ENCODE results near the gene MCUB. TPM values are rescaled to one million over a fixed set of nuclear protein-coding genes. Genes with fewer than 3 reads are reported as not detected.

The MCUB gene
- total RNA-seq, 1 donor from 2014 or later, result 29.2 TPM

DNA sequence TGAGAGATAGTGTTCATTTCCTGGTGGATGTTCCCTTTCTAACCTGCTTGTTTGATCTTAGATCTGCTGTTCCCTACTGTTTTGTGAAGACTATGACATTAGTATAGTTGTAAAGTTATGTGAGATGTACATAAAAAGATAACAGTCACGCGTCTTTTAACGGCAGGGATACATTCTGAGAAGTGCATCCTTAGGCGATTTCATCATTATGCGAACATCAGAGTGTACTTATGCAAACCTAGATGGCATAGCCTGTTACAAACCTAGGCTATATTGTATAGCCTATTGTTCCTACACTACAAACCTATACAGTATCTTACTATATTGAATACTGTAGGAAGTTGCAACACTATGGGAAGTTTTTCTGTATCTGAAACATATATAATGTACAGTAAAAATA is 50.4 kb downstream of the MCUB start:
- Histone ChIP-seq H3K36me3 (ENCODE audit: control insufficient read depth, insufficient read depth, low read length) (no peaks in the 10 kb centered on the region), H3K4me3 (ENCODE audit: low read depth, low read length) (no peak overlapping the region), H3K27me3 (ENCODE audit: control insufficient read depth, insufficient read depth, low read length) (no peaks in the 10 kb centered on the region)
- DNase-seq (ENCODE audit: low read depth), result no peak
- TF ChIP-seq, protein P1, sequence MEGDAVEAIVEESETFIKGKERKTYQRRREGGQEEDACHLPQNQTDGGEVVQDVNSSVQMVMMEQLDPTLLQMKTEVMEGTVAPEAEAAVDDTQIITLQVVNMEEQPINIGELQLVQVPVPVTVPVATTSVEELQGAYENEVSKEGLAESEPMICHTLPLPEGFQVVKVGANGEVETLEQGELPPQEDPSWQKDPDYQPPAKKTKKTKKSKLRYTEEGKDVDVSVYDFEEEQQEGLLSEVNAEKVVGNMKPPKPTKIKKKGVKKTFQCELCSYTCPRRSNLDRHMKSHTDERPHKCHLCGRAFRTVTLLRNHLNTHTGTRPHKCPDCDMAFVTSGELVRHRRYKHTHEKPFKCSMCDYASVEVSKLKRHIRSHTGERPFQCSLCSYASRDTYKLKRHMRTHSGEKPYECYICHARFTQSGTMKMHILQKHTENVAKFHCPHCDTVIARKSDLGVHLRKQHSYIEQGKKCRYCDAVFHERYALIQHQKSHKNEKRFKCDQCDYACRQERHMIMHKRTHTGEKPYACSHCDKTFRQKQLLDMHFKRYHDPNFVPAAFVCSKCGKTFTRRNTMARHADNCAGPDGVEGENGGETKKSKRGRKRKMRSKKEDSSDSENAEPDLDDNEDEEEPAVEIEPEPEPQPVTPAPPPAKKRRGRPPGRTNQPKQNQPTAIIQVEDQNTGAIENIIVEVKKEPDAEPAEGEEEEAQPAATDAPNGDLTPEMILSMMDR (IDR thresholded peaks at IDR 0.05; ENCODE audit: insufficient read depth, low read length, poor library complexity, severe bottlenecking), result no peak

DNA sequence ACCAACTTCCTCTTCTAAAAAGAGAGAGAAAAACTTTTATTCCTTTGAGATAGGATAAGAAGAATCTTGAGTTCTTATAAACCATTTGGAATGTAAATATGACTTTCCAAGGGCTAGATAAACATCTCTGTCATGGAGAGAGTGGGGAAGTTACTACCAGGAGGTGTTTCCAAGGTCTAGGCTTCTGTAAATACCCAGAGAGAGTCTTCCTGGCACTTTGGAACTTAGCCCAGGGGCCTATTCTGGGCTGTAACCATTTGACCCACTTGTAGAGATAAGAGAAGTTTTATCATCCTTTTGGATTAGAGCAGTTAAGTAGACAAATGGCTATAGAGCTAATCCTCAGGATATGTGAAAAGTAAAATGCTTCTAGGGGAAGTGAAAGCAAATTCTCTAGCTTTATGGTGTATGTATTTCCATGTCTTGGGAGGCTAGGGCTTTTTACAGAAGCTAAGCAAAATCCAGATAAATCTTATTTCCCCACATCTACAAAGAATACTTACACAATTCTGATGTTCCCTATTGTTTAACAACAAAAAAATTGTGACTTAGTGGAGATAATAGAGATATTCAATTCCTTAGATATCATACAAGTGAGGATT is 51.1 kb downstream of the MCUB start:
- DNase-seq (ENCODE audit: low read depth), result no peak

DNA sequence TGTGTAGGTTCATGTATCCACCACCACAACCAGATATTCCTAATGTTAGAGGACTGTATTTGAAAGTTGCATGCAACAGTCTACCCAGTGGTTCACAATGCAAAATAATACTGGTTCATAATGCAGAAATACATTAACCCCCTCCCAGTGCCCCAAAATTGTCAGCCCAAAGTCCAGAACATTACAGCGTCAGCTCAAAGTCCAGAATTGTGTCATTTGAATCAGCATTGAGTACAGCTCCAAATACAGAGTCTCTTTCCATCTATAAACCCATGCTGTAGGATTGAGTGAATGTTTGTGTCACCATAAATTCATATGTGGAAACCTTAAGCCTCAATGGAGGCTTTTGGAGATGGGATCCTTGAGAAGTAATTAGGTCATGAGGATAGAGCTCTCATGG is 54.0 kb downstream of the MCUB start:
- DNase-seq (ENCODE audit: low read depth), result no peak
- no peak overlapping the region for H3K4me3 ChIP-seq (ENCODE audit: low read depth, low read length)
- H3K36me3 ChIP-seq (ENCODE audit: control insufficient read depth, insufficient read depth, low read length), result no peaks in the 10 kb centered on the region
- TF ChIP-seq, protein P1 (IDR thresholded peaks at IDR 0.05; ENCODE audit: insufficient read depth, low read length, poor library complexity, severe bottlenecking), result no peak
- H3K27me3 ChIP-seq (ENCODE audit: control insufficient read depth, insufficient read depth, low read length), result no peaks in the 10 kb centered on the region

More for the DNA sequence above, 51.1 kb downstream of the MCUB start:
- Histone ChIP-seq H3K4me3 (ENCODE audit: low read depth, low read length) (no peak overlapping the region), H3K27me3 (ENCODE audit: control insufficient read depth, insufficient read depth, low read length) (no peaks in the 10 kb centered on the region), H3K36me3 (ENCODE audit: control insufficient read depth, insufficient read depth, low read length) (no peaks in the 10 kb centered on the region)
- TF ChIP-seq, protein P1 (IDR thresholded peaks at IDR 0.05; ENCODE audit: insufficient read depth, low read length, poor library complexity, severe bottlenecking), result no peak

DNA sequence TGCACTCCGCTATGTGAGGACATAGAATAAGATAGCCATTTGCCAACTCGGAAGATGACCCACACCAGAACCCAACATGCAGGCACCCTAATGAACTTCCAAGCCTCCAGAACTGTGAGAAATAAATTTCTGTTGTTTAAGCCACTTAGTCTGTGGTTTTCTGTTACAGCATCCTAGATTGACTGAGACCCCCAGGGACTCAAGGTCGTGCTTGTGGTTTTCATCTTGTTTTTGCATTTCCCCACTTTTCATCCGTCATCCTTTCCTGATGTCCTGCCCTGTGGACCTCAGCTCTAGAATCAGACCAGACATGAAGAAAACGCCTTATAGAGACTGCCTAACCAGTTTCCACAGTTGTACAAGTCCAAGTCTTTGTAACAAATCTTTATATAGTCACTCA is 54.4 kb downstream of the MCUB start:
- Histone ChIP-seq H3K36me3 (ENCODE audit: control insufficient read depth, insufficient read depth, low read length) (no peaks in the 10 kb centered on the region), H3K4me3 (ENCODE audit: low read depth, low read length) (no peak overlapping the region), H3K27me3 (ENCODE audit: control insufficient read depth, insufficient read depth, low read length) (no peaks in the 10 kb centered on the region)
- DNase-seq (ENCODE audit: low read depth), result no peak
- TF ChIP-seq, protein P1 (IDR thresholded peaks at IDR 0.05; ENCODE audit: insufficient read depth, low read length, poor library complexity, severe bottlenecking), result no peak

DNA sequence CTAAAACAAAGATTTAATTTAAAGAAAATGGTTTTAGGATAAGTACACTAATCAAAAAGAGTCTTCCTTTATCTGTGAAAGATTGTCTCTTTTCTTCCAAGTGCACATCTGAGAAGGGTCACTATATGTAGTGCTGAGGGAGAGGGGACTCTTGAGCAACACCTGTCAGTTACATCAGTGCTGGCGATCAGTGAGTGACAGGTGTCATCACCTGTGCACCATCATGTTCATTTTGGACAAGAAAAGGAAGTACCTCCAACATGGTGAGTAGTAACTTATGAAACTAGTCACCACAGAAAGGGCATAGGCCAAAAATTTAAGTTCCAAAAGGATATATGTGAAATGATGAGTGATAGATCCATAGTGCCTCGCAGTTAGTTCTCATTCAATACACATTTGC is 55.7 kb downstream of the MCUB start:
- Histone ChIP-seq H3K36me3 (ENCODE audit: control insufficient read depth, insufficient read depth, low read length) (no peaks in the 10 kb centered on the region), H3K27me3 (ENCODE audit: control insufficient read depth, insufficient read depth, low read length) (no peaks in the 10 kb centered on the region), H3K4me3 (ENCODE audit: low read depth, low read length) (no peak overlapping the region)
- DNase-seq (ENCODE audit: low read depth), result no peak
- TF ChIP-seq, protein P1 (IDR thresholded peaks at IDR 0.05; ENCODE audit: insufficient read depth, low read length, poor library complexity, severe bottlenecking), result no peak

DNA sequence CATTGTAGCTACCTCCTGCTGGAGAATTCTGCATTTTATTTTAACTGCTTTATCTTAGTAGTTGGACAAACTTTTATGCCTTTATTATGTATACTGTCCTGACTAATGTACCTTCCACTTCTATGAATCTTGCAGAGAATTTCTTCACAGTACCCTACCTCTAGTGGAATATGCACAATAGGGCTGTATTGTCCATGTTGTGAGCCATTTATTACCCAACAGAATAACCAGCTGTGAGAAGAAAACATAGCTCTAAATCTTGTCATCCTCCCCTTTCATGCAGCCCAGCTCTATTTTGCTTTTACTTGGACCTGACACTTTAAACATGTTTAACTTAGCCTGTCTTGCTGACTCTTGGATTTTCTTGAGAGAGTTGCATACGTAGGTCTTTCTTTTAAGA is 56.2 kb downstream of the MCUB start:
- Histone ChIP-seq H3K27me3 (ENCODE audit: control insufficient read depth, insufficient read depth, low read length) (no peaks in the 10 kb centered on the region), H3K36me3 (ENCODE audit: control insufficient read depth, insufficient read depth, low read length) (no peaks in the 10 kb centered on the region), H3K4me3 (ENCODE audit: low read depth, low read length) (no peak overlapping the region)
- DNase-seq (ENCODE audit: low read depth), result no peak
- TF ChIP-seq, protein P1 (IDR thresholded peaks at IDR 0.05; ENCODE audit: insufficient read depth, low read length, poor library complexity, severe bottlenecking), result no peak

Data from kidney epithelial cell (primary cell).